Small intestine (tissue), 7 donors: ENCODE results near the gene RFC1. TPM values are rescaled to one million over a fixed set of nuclear protein-coding genes. Genes with fewer than 3 reads are reported as not detected.

Source experiments
- DNase-seq, 2 donors: peaks; one replicate each; pipeline versions ENCODE4 v3.0.0 to v3.0.0-alpha.2; 2013
- FAIRE-seq: peaks from 2 replicates; lab custom pipeline; 2012; peaks lifted over from hg19 to GRCh38; lab: Jason Lieb, UNC
- H3K27ac ChIP-seq, 3 donors: one replicate each; pipeline ENCODE4 v1.5.1; 2013; ENCODE audit warnings: low read length in 2 of 3, mild to moderate bottlenecking in 2 of 3, control low read depth in 1 of 3, inconsistent platforms in 1 of 3, low read depth in 1 of 3, moderate library complexity in 1 of 3
- H3K27me3 ChIP-seq, 3 donors: one replicate each; pipeline ENCODE4 v1.6.1; 2013; ENCODE audit warnings: low read length in 3 of 3, inconsistent platforms in 1 of 3; ENCODE audit not compliant: control insufficient read depth in 3 of 3, insufficient read depth in 3 of 3
- H3K36me3 ChIP-seq, 3 donors: one replicate each; pipeline ENCODE4 v1.6.1; 2013; ENCODE audit warnings: low read length in 3 of 3, inconsistent platforms in 1 of 3, low read depth in 1 of 3, mild to moderate bottlenecking in 1 of 3, moderate library complexity in 1 of 3; ENCODE audit not compliant: control insufficient read depth in 3 of 3, insufficient read depth in 2 of 3
- H3K4me1 ChIP-seq, 3 donors: one replicate each; pipeline ENCODE4 v1.6.1; 2013; ENCODE audit warnings: low read length in 2 of 3, inconsistent platforms in 1 of 3, low read depth in 1 of 3, mild to moderate bottlenecking in 1 of 3, moderate library complexity in 1 of 3; ENCODE audit not compliant: control insufficient read depth in 3 of 3, insufficient read depth in 2 of 3
- H3K4me3 ChIP-seq, 3 donors: one replicate each; pipeline ENCODE4 v1.5.1; 2013; ENCODE audit warnings: low read length in 3 of 3, control low read depth in 1 of 3, inconsistent platforms in 1 of 3, low read depth in 1 of 3, mild to moderate bottlenecking in 1 of 3, moderate library complexity in 1 of 3
- H3K9me3 ChIP-seq, 2 donors: one replicate each; pipeline ENCODE4 v1.6.1; 2013; ENCODE audit warnings: low read depth in 1 of 2, low read length in 1 of 2; ENCODE audit not compliant: control insufficient read depth in 2 of 2, insufficient read depth in 1 of 2
- WGBS, 3 donors: extraction: QIAGEN DNeasy Blood & Tissue Kit; methylation state at CpG; one replicate each; pipeline ENCODE4 v1.1.7; 2013; 5-methylcytosine and 5-hydroxymethylcytosine counted together
- polyA plus RNA-seq, 4 donors: library from polyadenylated mRNA; stranded (reverse) in 3 of 4; unstranded in 1 of 4; fragments of 200-250 nt in 3 of 4; fragments of 120-200 nt in 1 of 4; gene quantifications; one replicate each; pipeline versions ENCODE4 v1.2.1 to v1.2.3, GENCODE V29; 2013
- donor health status: healthy with polysubstance abuse.
- donor health status: control.
- donor health status: control.
- donor health status: Bipolar disorder and iron deficiency.
- donor health status: healthy.

Gene RFC1
- polyA plus RNA-seq, 4 donors: 7.4 to 42.0 (median 15.5) TPM

GRCh38 chr4:39274503-39274902 is 91.7 kb downstream of the RFC1 start:
- whole genome bisulfite sequencing, 3 donors: 93 to 96% (median 96%) methylated on average over 4 of the region's 4 CpGs
- H3K4me1 ChIP-seq: no peaks in the 10 kb centered on the region
- FAIRE-seq: no peak
- no peaks in the 10 kb centered on the region for H3K9me3 ChIP-seq
- H3K36me3 ChIP-seq: peaks cover 0 to 46% (median 5%) of the 10 kb centered on the region in 3 donors
- H3K27me3 ChIP-seq: no peaks in the 10 kb centered on the region
- no peak overlapping the region for H3K27ac ChIP-seq
- no peak for DNase-seq
- no peak overlapping the region for H3K4me3 ChIP-seq

DNA sequence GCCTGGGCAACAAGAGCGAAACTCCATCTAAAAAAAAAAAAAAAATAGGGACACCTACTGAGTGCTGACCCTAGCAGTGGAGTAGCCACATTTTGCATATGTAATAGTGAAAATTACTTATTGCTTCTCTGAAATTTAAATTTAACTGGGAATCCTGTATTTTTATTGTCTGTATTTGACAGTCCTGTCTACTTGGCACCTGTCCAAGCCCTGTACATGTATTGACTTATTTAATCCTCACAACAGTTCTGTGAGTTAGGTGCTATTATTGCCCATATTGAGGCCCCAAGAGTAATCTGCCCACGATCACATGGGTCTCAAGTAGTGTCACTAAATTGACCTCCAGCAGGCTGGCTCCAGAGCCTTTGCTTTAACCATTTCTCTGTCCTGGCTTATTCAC is 102.3 kb downstream of the RFC1 start:
- no peaks in the 10 kb centered on the region for H3K9me3 ChIP-seq
- H3K27ac ChIP-seq: no peak overlapping the region
- H3K36me3 ChIP-seq: peaks cover 0 to 14% (median 0%) of the 10 kb centered on the region in 3 donors
- no peaks in the 10 kb centered on the region for H3K27me3 ChIP-seq
- no peak overlapping the region for H3K4me3 ChIP-seq
- FAIRE-seq: no peak
- DNase-seq: peak; percentile 3 to 12
- no peaks in the 10 kb centered on the region for H3K4me1 ChIP-seq
- 36 to 73% (median 51%) methylated on average over 1 to 2 of the region's 2 CpGs for WGBS, 3 donors

GRCh38 chr4:39259571-39260330 is 106.4 kb downstream of the RFC1 start:
- H3K27me3 ChIP-seq: no peaks in the 10 kb centered on the region
- H3K4me3 ChIP-seq: no peak overlapping the region
- peaks cover 0 to 2% (median 0%) of the 10 kb centered on the region in 3 donors for H3K36me3 ChIP-seq
- no peak overlapping the region for H3K27ac ChIP-seq
- H3K4me1 ChIP-seq: no peaks in the 10 kb centered on the region
- H3K9me3 ChIP-seq: no peaks in the 10 kb centered on the region
- DNase-seq (no peak), FAIRE-seq (no peak)
- WGBS, 3 donors: 92 to 96% (median 94%) methylated on average over 4 of the region's 4 CpGs

DNA sequence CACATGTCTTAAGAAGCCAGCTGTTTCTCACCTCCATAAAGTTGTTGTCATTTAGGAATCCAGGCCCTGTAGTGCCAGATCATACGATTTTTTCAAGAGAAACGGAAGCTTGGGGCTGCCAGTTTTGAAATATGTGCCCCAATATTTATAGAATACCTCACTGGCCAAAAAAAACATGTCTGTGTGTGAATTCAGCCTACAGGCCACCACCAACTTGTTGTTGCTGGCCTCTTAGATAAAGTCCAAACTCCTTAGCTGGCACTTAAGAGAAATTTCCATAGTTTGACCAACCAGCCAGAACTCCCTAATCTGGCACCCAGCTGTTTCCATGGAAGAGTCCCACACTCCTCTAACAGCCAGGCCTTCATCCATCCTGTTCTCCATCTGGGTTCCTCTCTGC is 109.7 kb downstream of the RFC1 start:
- no peak for FAIRE-seq
- no peaks in the 10 kb centered on the region for H3K4me1 ChIP-seq
- peaks cover 0 to 5% (median 0%) of the 10 kb centered on the region in 3 donors for H3K36me3 ChIP-seq
- no peak for DNase-seq
- WGBS, 3 donors: 84 to 91% (median 87%) methylated on average over 2 of the region's 2 CpGs
- H3K4me3 ChIP-seq: no peak overlapping the region
- H3K27me3 ChIP-seq: no peaks in the 10 kb centered on the region
- no peaks in the 10 kb centered on the region for H3K9me3 ChIP-seq
- no peak overlapping the region for H3K27ac ChIP-seq

- Histone ChIP-seq H3K4me3 (no peak overlapping the region), H3K36me3 (peaks cover 0 to 5% (median 0%) of the 10 kb centered on the region in 3 donors), H3K27me3 (no peaks in the 10 kb centered on the region), H3K9me3 (no peaks in the 10 kb centered on the region), H3K4me1 (no peaks in the 10 kb centered on the region), H3K27ac (no peak overlapping the region)
- FAIRE-seq (no peak), DNase-seq (no peak)
- WGBS, 3 donors: 79 to 94% (median 88%) methylated on average over 5 of the region's 5 CpGs
These were observed 110.3 kb downstream of the RFC1 start for GRCh38 chr4:39255871-39256270.

DNA sequence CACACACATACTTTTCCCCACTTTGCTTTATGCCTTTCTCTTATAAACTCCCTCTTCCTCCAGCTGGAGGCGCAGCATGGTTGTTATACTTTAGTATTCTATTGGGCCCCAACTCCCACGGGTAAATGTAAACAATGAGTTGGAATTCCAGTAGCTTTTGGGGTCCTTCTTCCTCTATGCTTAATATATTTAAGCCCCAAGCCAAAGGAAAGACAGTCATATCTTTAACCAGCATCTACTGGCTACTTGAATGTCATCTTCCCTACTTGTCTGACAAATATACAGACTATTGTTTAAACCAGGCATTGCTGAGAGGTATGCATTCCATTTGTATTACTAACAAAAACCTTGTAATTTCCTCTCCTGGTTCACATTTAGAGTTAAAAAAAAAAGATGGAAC is 110.9 kb downstream of the RFC1 start:
- WGBS, 3 donors: 50 to 59% (median 54%) methylated on average over 2 of the region's 2 CpGs
- no peak overlapping the region for H3K27ac ChIP-seq
- H3K36me3 ChIP-seq: peaks cover 0 to 5% (median 0%) of the 10 kb centered on the region in 3 donors
- H3K4me3 ChIP-seq: no peak overlapping the region
- DNase-seq (no peak), FAIRE-seq (no peak)
- H3K27me3 ChIP-seq: no peaks in the 10 kb centered on the region
- no peaks in the 10 kb centered on the region for H3K9me3 ChIP-seq
- H3K4me1 ChIP-seq: no peaks in the 10 kb centered on the region

DNA sequence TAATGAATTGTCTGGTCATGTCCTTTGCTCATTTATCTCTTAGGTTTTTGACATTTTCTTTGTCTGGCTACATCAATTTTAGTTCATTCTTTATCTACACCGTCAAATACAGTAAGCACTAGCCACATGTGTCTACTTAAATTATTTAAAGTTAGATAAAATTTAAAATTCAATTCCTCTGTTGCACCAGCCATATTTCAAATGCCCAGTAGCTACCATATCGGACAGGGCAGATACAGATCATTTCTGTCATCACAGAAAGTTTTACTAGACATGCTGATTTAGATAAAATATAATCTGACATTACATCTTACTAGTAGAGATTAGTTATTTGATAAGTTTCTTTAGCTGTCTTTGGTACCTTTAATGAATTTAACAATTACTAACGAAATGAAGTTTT is 122.7 kb downstream of the RFC1 start:
- 91 to 97% (median 96%) methylated on average over 3 of the region's 3 CpGs for WGBS, 3 donors
- no peak for DNase-seq
- Histone ChIP-seq H3K36me3 (peaks cover 0 to 15% (median 0%) of the 10 kb centered on the region in 3 donors), H3K27ac (no peak overlapping the region), H3K27me3 (no peaks in the 10 kb centered on the region), H3K4me3 (no peak overlapping the region), H3K4me1 (peaks cover 0 to 3% (median 0%) of the 10 kb centered on the region in 3 donors), H3K9me3 (peaks cover 0 to 7% of the 10 kb centered on the region in 2 donors)
- FAIRE-seq: no peak
